Suprapubic skin (tissue), 3 donors: ENCODE results near the gene ATF1.

ENCODE experiments used
- CTCF ChIP-seq, 2 donors: fragments of 200-600 bp in 1 of 2; fragments of 450-650 bp in 1 of 2; sonication (generic) in 1 of 2; IDR thresholded peaks; one replicate each; pipeline ENCODE4 v1.5.1; 2016 to 2019; ENCODE audit warnings: antibody characterized with exemption in 2 of 2, mild to moderate bottlenecking in 1 of 2, moderate library complexity in 1 of 2
- POLR2A ChIP-seq, 2 donors: fragments of 450-650 bp; IDR thresholded peaks; one replicate each; pipeline ENCODE4 v1.6.1; 2017; ENCODE audit warnings: antibody characterized with exemption in 2 of 2, mild to moderate bottlenecking in 2 of 2, moderate library complexity in 2 of 2

- TF ChIP-seq POLR2A (IDR thresholded peaks at IDR 0.05) = no peak
- no peak for TF ChIP-seq CTCF (IDR thresholded peaks at IDR 0.05)
Measured at GRCh38 chr12:50745861-50746260, 18.0 kb upstream of the ATF1 start.
